LNCaP clone FGC (cell line): ENCODE data around the gene ZNRF4.

ENCODE experiments used
- DNase-seq: peaks from one replicate; pipeline ENCODE4 v3.0.0-alpha.2; 2011; ENCODE audit warnings: low read depth
- H3K4me3 ChIP-seq: 2 replicates; pipeline ENCODE4 v1.5.1; 2011; ENCODE audit warnings: mild to moderate bottlenecking, low read depth, low read length, control low read depth
- CTCF ChIP-seq: IDR thresholded peaks from 2 replicates; pipeline ENCODE4 v1.5.1; 2012; ENCODE audit warnings: mild to moderate bottlenecking; ENCODE audit not compliant: control insufficient read depth, insufficient read depth; ENCODE audit errors: extremely low read depth

Gene ZNRF4

GRCh38 chr19:5443723-5444122 is 11.5 kb upstream of the ZNRF4 start:
- DNase-seq = no peak
- no peak overlapping the region for H3K4me3 ChIP-seq
- TF ChIP-seq CTCF = no peak

GRCh38 chr19:5444431-5444830 is 10.8 kb upstream of the ZNRF4 start:
- no peak for DNase-seq
- no peak for TF ChIP-seq CTCF
- H3K4me3 ChIP-seq = no peak overlapping the region

GRCh38 chr19:5445071-5445470 is 10.1 kb upstream of the ZNRF4 start:
- no peak for DNase-seq
- H3K4me3 ChIP-seq = no peak overlapping the region
- no peak for TF ChIP-seq CTCF

GRCh38 chr19:5445561-5446055 is 9.6 kb upstream of the ZNRF4 start:
- no peak for TF ChIP-seq CTCF
- no peak overlapping the region for H3K4me3 ChIP-seq
- DNase-seq = no peak

GRCh38 chr19:5447700-5448311 is 7.4 kb upstream of the ZNRF4 start:
- no peak overlapping the region for H3K4me3 ChIP-seq
- no peak for TF ChIP-seq CTCF
- no peak for DNase-seq

GRCh38 chr19:5448374-5448773 is 6.8 kb upstream of the ZNRF4 start:
- no peak for TF ChIP-seq CTCF
- H3K4me3 ChIP-seq = no peak overlapping the region
- no peak for DNase-seq
